ENCODE results near the gene KMT2E.
"Not testable (repeated sequence)": the region's sequence is repeated elsewhere in the genome, so short reads cannot be mapped to it uniquely, and the experiment has no call there.

Gene KMT2E

GRCh38 chr7:105044449-105045070 lies 30.6 kb downstream of the KMT2E start:
- Histone ChIP-seq H3K4me1 (ENCODE audit: insufficient read depth, low read length) (peaks cover 2% of the 10 kb centered on the region; the same call in 1 of the 2 replicates), H3K36me3 (ENCODE audit: insufficient read depth, low read length) (no peaks in the 10 kb centered on the region), H3K9ac (ENCODE audit: low read depth, low read length) (no peak overlapping the region), H3K9me3 (ENCODE audit: control insufficient read depth, insufficient read depth, low read length) (no peaks in the 10 kb centered on the region)

- no peaks in the 10 kb centered on the region for H3K36me3 ChIP-seq (ENCODE audit: insufficient read depth, low read length)
- no peak overlapping the region for H3K9ac ChIP-seq (ENCODE audit: low read depth, low read length)
- no peaks in the 10 kb centered on the region for H3K9me3 ChIP-seq (ENCODE audit: control insufficient read depth, insufficient read depth, low read length)
- H3K4me1 ChIP-seq (ENCODE audit: insufficient read depth, low read length) = no peaks in the 10 kb centered on the region
Measured at GRCh38 chr7:105046414-105046813, 32.4 kb downstream of the KMT2E start.

DNA sequence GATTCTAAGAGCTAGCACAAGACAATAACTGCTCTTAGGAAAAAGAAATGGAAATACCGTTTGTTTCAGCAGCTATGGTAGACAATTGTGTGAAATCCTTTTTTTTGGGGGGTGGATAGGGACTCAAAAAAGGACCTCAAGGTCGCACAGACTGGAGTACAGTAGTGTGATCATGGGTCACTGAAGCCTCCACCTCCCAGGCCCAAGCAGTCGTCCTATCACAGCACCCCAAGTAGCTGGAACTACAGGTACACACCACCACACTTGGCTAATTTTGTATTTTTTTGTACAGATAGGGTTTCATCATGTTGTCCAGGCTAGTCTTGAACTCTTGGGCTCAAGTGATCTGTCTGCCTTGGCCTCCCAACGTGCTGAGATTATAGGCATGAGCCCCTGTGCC lies 33.9 kb downstream of the KMT2E start:
- Histone ChIP-seq H3K4me1 (ENCODE audit: insufficient read depth, low read length) (no peaks in the 10 kb centered on the region), H3K9ac (ENCODE audit: low read depth, low read length) (no peak overlapping the region), H3K9me3 (ENCODE audit: control insufficient read depth, insufficient read depth, low read length) (no peaks in the 10 kb centered on the region), H3K36me3 (ENCODE audit: insufficient read depth, low read length) (no peaks in the 10 kb centered on the region)

DNA sequence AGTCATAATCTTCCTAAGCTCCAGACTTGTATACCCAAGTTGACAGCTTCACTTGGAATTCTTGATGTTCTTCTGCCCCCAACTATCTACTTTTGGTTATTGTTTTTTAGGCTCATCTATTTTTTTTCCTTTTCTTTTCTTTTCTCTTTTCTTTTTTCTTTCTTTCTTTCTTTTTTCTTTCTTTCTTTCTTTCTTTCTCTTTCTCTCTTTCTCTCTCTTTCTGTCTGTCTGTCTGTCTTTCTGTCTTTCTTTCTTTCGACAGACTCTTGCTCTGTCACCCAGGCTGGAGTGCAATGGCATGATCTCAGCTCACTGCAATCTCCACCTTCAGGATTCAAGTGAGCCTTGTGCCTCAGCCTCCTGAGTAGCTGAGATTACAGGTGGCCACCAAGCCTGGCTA lies 36.5 kb downstream of the KMT2E start:
- peaks cover 2% of the 10 kb centered on the region; the same call in 1 of the 2 replicates for H3K4me1 ChIP-seq (ENCODE audit: insufficient read depth, low read length)
- H3K9me3 ChIP-seq (ENCODE audit: control insufficient read depth, insufficient read depth, low read length) = no peaks in the 10 kb centered on the region
- H3K9ac ChIP-seq (ENCODE audit: low read depth, low read length) = no peak overlapping the region
- 0 out of 2 replicates have a peak, but pooled peaks cover 2% of the 10 kb centered on the region for H3K36me3 ChIP-seq (ENCODE audit: insufficient read depth, low read length)

DNA sequence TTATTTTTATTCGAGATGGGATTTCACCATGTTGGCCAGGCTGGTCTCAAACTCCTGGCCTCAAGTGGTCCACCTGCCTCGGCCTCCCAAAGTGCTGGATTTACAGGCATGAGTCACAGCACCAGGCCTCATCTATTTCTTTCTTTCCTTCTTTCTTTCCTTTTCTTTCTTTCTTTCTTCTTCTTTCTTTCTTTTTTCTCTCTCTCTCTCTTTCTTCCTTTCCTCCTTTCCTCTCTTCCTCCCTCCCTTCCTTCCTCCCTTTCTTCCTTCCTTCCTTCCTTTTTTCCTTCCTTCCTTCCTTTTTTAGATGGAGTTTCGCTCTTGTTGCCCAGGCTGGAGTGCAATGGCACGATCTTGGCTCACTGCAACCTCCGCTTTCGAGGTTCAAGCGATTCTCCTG lies 36.9 kb downstream of the KMT2E start:
- not testable (repeated sequence) for H3K9me3 ChIP-seq (ENCODE audit: control insufficient read depth, insufficient read depth, low read length); H3K4me1 ChIP-seq (ENCODE audit: insufficient read depth, low read length); H3K36me3 ChIP-seq (ENCODE audit: insufficient read depth, low read length); H3K9ac ChIP-seq (ENCODE audit: low read depth, low read length)

GRCh38 chr7:105055084-105055483 lies 41.1 kb downstream of the KMT2E start:
- Histone ChIP-seq H3K36me3 (ENCODE audit: insufficient read depth, low read length) (0 out of 2 replicates have a peak, but pooled peaks cover 2% of the 10 kb centered on the region), H3K9me3 (ENCODE audit: control insufficient read depth, insufficient read depth, low read length) (no peaks in the 10 kb centered on the region), H3K9ac (ENCODE audit: low read depth, low read length) (no peak overlapping the region), H3K4me1 (ENCODE audit: insufficient read depth, low read length) (peaks cover 10% of the 10 kb centered on the region; the same call in 1 of the 2 replicates)

DNA sequence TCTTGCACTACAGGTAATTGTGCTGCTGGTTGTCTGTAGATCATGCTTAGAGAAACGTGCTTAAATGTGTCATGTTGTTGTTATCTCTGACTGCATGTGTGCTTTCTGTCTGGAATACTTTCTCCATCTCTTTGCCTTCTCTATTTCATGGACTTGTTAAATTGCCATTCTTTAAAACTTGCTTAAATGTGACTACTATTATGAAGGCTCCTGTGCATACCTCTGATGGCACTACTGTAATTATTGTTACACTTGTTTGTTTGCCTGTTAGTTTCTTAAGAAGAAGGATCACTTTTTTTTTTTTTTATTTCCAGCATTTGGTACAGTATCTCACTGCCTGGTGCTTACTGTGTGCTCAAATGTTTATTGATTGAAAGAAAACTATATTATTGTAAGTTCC lies 41.6 kb downstream of the KMT2E start:
- H3K9ac ChIP-seq (ENCODE audit: low read depth, low read length) = no peak overlapping the region
- 0 out of 2 replicates have a peak, but pooled peaks cover 2% of the 10 kb centered on the region for H3K36me3 ChIP-seq (ENCODE audit: insufficient read depth, low read length)
- no peaks in the 10 kb centered on the region for H3K9me3 ChIP-seq (ENCODE audit: control insufficient read depth, insufficient read depth, low read length)
- H3K4me1 ChIP-seq (ENCODE audit: insufficient read depth, low read length) = peaks cover 10% of the 10 kb centered on the region; the same call in 1 of the 2 replicates

DNA sequence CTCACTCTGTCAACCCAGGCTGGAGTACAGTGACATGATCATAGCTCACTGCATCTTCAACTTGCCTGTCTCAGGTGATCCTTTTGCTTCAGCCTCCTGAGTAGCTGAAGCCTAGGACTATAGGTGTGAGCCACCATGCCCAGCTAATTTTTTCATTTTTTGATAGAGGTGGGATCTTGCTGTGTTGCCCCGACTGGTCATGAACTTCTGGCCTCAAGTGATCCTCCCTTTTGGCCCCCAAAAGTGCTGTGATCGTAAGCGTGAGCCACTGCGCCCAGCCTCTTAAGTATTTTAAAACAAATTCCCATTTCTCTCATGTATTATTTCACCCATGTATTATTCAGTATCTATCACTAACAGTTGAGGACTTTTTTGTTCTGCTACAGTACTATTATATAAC lies 43.5 kb downstream of the KMT2E start:
- H3K9ac ChIP-seq (ENCODE audit: low read depth, low read length) = no peak overlapping the region
- peaks cover 10% of the 10 kb centered on the region; the same call in 1 of the 2 replicates for H3K4me1 ChIP-seq (ENCODE audit: insufficient read depth, low read length)
- 0 out of 2 replicates have a peak, but pooled peaks cover 2% of the 10 kb centered on the region for H3K36me3 ChIP-seq (ENCODE audit: insufficient read depth, low read length)
- no peaks in the 10 kb centered on the region for H3K9me3 ChIP-seq (ENCODE audit: control insufficient read depth, insufficient read depth, low read length)

- H3K4me1 ChIP-seq (ENCODE audit: insufficient read depth, low read length) = peaks cover 11% of the 10 kb centered on the region; the same call in 1 of the 2 replicates
- H3K9me3 ChIP-seq (ENCODE audit: control insufficient read depth, insufficient read depth, low read length) = no peaks in the 10 kb centered on the region
- H3K9ac ChIP-seq (ENCODE audit: low read depth, low read length) = no peak overlapping the region
- no peaks in the 10 kb centered on the region for H3K36me3 ChIP-seq (ENCODE audit: insufficient read depth, low read length)
Measured at GRCh38 chr7:105060437-105060836, 46.4 kb downstream of the KMT2E start.

DNA sequence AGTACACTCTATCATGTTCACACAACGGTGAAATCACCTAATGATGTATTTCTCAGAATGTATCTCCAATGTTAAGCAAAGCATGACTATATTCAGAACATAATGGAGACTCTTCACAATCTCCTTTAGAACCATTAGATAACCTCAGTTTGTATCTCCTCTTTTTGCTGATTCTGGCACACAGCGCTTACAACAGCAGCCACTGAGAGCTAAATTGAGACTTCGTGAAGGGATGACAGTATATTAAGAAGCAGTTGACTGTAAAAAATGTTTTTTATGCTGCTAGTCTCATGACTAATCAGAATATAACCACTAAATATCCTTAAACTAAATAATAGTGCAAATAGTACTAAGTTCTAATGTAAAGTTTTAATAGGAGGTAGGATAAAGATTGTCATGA lies 46.9 kb downstream of the KMT2E start:
- no peaks in the 10 kb centered on the region for H3K9me3 ChIP-seq (ENCODE audit: control insufficient read depth, insufficient read depth, low read length)
- no peak overlapping the region for H3K9ac ChIP-seq (ENCODE audit: low read depth, low read length)
- H3K4me1 ChIP-seq (ENCODE audit: insufficient read depth, low read length) = peaks cover 6% of the 10 kb centered on the region; the same call in 1 of the 2 replicates
- no peaks in the 10 kb centered on the region for H3K36me3 ChIP-seq (ENCODE audit: insufficient read depth, low read length)

- Histone ChIP-seq H3K4me1 (ENCODE audit: insufficient read depth, low read length) (peaks cover 2% of the 10 kb centered on the region; the same call in 1 of the 2 replicates), H3K9ac (ENCODE audit: low read depth, low read length) (no peak overlapping the region), H3K9me3 (ENCODE audit: control insufficient read depth, insufficient read depth, low read length) (no peaks in the 10 kb centered on the region), H3K36me3 (ENCODE audit: insufficient read depth, low read length) (peaks cover 5% of the 10 kb centered on the region; the same call in 1 of the 2 replicates)
Measured at GRCh38 chr7:105065104-105065503, 51.1 kb downstream of the KMT2E start.

DNA sequence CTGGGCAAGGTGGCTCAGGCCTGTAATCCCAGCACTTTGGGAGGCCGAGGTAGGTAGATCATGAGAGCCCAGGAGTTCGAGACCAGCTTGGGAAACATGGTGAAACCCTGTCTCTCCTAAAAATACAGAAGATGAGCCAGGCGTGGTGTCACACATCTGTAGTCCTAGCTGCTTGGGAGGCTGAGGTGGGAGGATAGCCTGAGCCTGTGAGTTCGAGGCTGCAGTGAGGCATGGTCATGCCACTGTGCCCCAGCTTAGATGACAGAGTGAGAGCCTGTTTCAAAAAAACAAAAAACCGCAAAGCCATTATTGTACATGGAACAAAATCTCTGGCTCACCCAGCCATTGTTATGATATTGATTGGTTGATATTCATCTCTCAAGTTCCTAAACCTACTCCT lies 53.7 kb downstream of the KMT2E start:
- H3K9me3 ChIP-seq (ENCODE audit: control insufficient read depth, insufficient read depth, low read length) = no peaks in the 10 kb centered on the region
- H3K9ac ChIP-seq (ENCODE audit: low read depth, low read length) = no peak overlapping the region
- H3K4me1 ChIP-seq (ENCODE audit: insufficient read depth, low read length) = peaks cover 2% of the 10 kb centered on the region; the same call in 1 of the 2 replicates
- H3K36me3 ChIP-seq (ENCODE audit: insufficient read depth, low read length) = peaks cover 5% of the 10 kb centered on the region; the same call in 1 of the 2 replicates

DNA sequence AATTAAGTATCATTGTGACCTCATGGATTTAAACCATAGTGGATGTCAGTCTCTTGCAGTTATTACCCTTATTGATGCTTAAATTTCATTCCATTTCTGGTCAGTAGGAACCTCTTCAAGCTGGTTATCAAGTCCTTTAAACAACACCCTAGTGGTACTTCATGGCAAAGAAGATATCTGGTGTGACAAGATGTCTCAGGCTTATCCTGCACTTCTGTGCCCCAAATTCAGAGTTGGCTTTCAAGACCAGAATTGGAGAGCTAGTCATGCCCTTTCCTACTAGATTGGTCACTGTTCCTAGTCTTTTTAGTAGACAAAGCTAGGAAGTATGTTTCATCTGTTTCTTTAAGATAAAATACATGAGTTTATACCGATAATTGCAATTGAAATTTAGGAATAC lies 54.9 kb downstream of the KMT2E start:
- Histone ChIP-seq H3K9ac (ENCODE audit: low read depth, low read length) (no peak overlapping the region), H3K9me3 (ENCODE audit: control insufficient read depth, insufficient read depth, low read length) (no peaks in the 10 kb centered on the region), H3K4me1 (ENCODE audit: insufficient read depth, low read length) (no peaks in the 10 kb centered on the region), H3K36me3 (ENCODE audit: insufficient read depth, low read length) (peaks cover 5% of the 10 kb centered on the region; the same call in 1 of the 2 replicates)

DNA sequence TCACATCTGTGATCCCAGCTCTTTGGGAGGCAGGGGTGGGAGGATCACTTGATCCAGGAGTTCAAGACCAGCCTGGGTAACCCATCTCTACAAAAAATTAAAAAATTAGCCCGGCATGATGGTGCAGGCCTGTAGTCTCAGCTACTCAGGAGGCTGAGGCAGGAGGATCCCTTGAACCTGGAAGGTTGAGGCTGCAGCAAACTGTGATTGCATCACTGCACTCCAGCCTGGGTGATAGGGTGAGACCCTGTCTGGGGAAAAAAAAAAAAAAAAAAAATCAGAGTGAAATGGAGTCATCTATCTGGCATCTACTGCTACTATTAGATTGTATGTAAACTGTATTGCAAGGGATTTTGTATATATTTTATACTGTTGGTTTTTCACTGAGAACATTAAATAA lies 59.1 kb downstream of the KMT2E start:
- no peaks in the 10 kb centered on the region for H3K4me1 ChIP-seq (ENCODE audit: insufficient read depth, low read length)
- H3K36me3 ChIP-seq (ENCODE audit: insufficient read depth, low read length) = peaks cover under 1% of the 10 kb centered on the region
- H3K9me3 ChIP-seq (ENCODE audit: control insufficient read depth, insufficient read depth, low read length) = no peaks in the 10 kb centered on the region
- no peak overlapping the region for H3K9ac ChIP-seq (ENCODE audit: low read depth, low read length)

DNA sequence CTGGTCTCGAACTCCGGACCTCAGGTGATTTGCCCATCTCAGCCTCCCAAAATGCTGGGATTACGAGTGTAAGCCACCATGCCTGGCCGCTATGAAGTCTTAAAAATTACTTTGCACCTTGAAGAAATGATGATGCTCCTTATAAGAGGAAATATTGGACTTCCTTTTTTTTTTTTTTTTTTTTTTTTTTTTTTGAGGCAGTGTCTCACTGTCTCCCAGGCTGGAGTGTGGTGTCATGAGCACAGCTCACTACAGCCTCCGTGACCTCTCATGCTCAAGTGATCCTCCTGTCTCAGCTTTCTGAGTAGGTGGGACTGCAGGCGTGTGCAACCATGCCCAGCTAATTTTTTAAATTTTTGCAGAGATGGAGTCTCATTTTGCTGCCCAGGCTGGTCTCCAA lies 65.3 kb downstream of the KMT2E start:
- H3K4me1 ChIP-seq (ENCODE audit: insufficient read depth, low read length) = no peaks in the 10 kb centered on the region
- peaks cover 2% of the 10 kb centered on the region; the same call in 1 of the 2 replicates for H3K36me3 ChIP-seq (ENCODE audit: insufficient read depth, low read length)
- H3K9ac ChIP-seq (ENCODE audit: low read depth, low read length) = no peak overlapping the region
- no peaks in the 10 kb centered on the region for H3K9me3 ChIP-seq (ENCODE audit: control insufficient read depth, insufficient read depth, low read length)

Measured in ES-I3 (cell line).